WTC11 (cell line): ENCODE data around the gene CCDC93. TPM values are rescaled to one million over a fixed set of nuclear protein-coding genes. Genes with fewer than 3 reads are reported as not detected.

ENCODE experiments used
- ATAC-seq: fragments of 200-7000 bp; cut with Tn5 transposase; 2 replicates; pipeline ENCODE4 v1.10.0; 2021; ENCODE audit warnings: mild to moderate bottlenecking, moderate library complexity
- CTCF ChIA-PET: fragments of 300-600 bp; sonication (Branson Sonifier 250); formaldehyde crosslinking; loops from one replicate; lab custom pipeline; 2021; ENCODE audit warnings: antibody characterized with exemption; lab: Charles Lee
- POLR2A ChIA-PET: fragments of 350-600 bp; sonication (Branson Sonifier 250); formaldehyde crosslinking; loops from one replicate; lab custom pipeline; 2021; ENCODE audit warnings: antibody characterized with exemption; lab: Charles Lee
- DNase-seq: peaks from one replicate; pipeline ENCODE4 v3.0.0; 2021; ENCODE audit warnings: low spot score
- H3K27ac Mint-ChIP-seq: 2 replicates; pipeline ENCODE4 v1.8.0; 2021; ENCODE audit warnings: mixed read lengths
- H3K27me3 Mint-ChIP-seq: 2 replicates; pipeline ENCODE4 v1.8.0; 2021; ENCODE audit warnings: low read depth, mild to moderate bottlenecking, moderate library complexity, mixed read lengths
- H3K36me3 Mint-ChIP-seq: 2 replicates; pipeline ENCODE4 v1.8.0; 2021; ENCODE audit warnings: mixed read lengths
- H3K4me1 Mint-ChIP-seq: 2 replicates; pipeline ENCODE4 v1.8.0; 2022; ENCODE audit warnings: mixed read lengths
- H3K4me3 Mint-ChIP-seq: 2 replicates; pipeline ENCODE4 v1.8.0; 2021; ENCODE audit warnings: mild to moderate bottlenecking, moderate library complexity, mixed read lengths
- H3K9me3 Mint-ChIP-seq: 2 replicates; pipeline ENCODE4 v1.8.0; 2021; ENCODE audit warnings: mixed read lengths
- ATF1 ChIP-seq: sonication (generic); formaldehyde crosslinking; IDR thresholded peaks from 2 replicates; pipeline ENCODE4 v1.8.1; 2023; ENCODE audit warnings: mild to moderate bottlenecking, moderate library complexity, missing genetic modification reagents
- CREB1 ChIP-seq: sonication (generic); formaldehyde crosslinking; IDR thresholded peaks from 2 replicates; pipeline ENCODE4 v1.8.0; 2023; ENCODE audit warnings: mild to moderate bottlenecking, missing genetic modification reagents
- ESRRA ChIP-seq: sonication (generic); formaldehyde crosslinking; IDR thresholded peaks from 2 replicates; pipeline ENCODE4 v1.8.1; 2022; ENCODE audit warnings: mild to moderate bottlenecking, missing genetic modification reagents, borderline replicate concordance
- JAZF1 ChIP-seq: fragments of 250-450 bp; sonication (Bioruptor Pico); IDR thresholded peaks from 2 replicates; pipeline ENCODE4 v1.9.0; 2021; ENCODE audit warnings: moderate library complexity, mild to moderate bottlenecking, inconsistent platforms
- JUN ChIP-seq: sonication (generic); formaldehyde crosslinking; IDR thresholded peaks from 2 replicates; pipeline ENCODE4 v1.8.0; 2023; ENCODE audit warnings: mild to moderate bottlenecking, missing genetic modification reagents
- KAT7 ChIP-seq: sonication (generic); formaldehyde crosslinking; IDR thresholded peaks from 2 replicates; pipeline ENCODE4 v1.8.1; 2023; ENCODE audit warnings: missing genetic modification reagents, mild to moderate bottlenecking, borderline replicate concordance
- NFYB ChIP-seq: sonication (generic); formaldehyde crosslinking; conservative IDR thresholded peaks from 2 replicates; pipeline ENCODE4 v1.8.0; 2022; ENCODE audit warnings: low read depth, missing genetic modification reagents
- NR3C1 ChIP-seq: sonication (generic); formaldehyde crosslinking; conservative IDR thresholded peaks from 2 replicates; pipeline ENCODE4 v1.8.1; 2023; ENCODE audit warnings: low read depth, mild to moderate bottlenecking, missing genetic modification reagents
- OVOL2 ChIP-seq: fragments of 250-450 bp; sonication (Bioruptor Pico); IDR thresholded peaks from 2 replicates; pipeline ENCODE4 v1.9.0; 2021; ENCODE audit warnings: mild to moderate bottlenecking, borderline replicate concordance
- RORB ChIP-seq: fragments of 250-450 bp; sonication (Bioruptor Pico); IDR thresholded peaks from 2 replicates; pipeline ENCODE4 v1.9.0; 2021; ENCODE audit warnings: mild to moderate bottlenecking
- TCF7 ChIP-seq: sonication (generic); formaldehyde crosslinking; IDR thresholded peaks from 2 replicates; pipeline ENCODE4 v1.8.0; 2022; ENCODE audit warnings: mild to moderate bottlenecking, low read depth, missing genetic modification reagents, moderate library complexity
- TEAD1 ChIP-seq: sonication (generic); formaldehyde crosslinking; IDR thresholded peaks from 2 replicates; pipeline ENCODE4 v1.8.0; 2022; ENCODE audit warnings: mild to moderate bottlenecking, missing genetic modification reagents
- ZNF396 ChIP-seq: fragments of 250-450 bp; sonication (Bioruptor Pico); IDR thresholded peaks from 2 replicates; pipeline ENCODE4 v1.8.0; 2021; ENCODE audit warnings: mild to moderate bottlenecking, moderate library complexity, borderline replicate concordance
- ZNF671 ChIP-seq: fragments of 250-450 bp; sonication (Bioruptor Pico); IDR thresholded peaks from 2 replicates; pipeline ENCODE4 v1.8.0; 2021; ENCODE audit warnings: mild to moderate bottlenecking
- total RNA-seq: library from RNA; stranded (reverse); gene quantifications from 3 replicates; pipeline ENCODE4 v1.2.3, GENCODE V29; 2021
- TF ChIP-seq, protein P1 (sequence below): sonication (generic); formaldehyde crosslinking; IDR thresholded peaks from 2 replicates; pipeline ENCODE4 v1.8.1; 2023; ENCODE audit warnings: mild to moderate bottlenecking, moderate library complexity, missing genetic modification reagents
- TF ChIP-seq, protein P2 (sequence below): sonication (generic); formaldehyde crosslinking; IDR thresholded peaks from 2 replicates; pipeline ENCODE4 v1.8.0; 2022; ENCODE audit warnings: mild to moderate bottlenecking, missing genetic modification reagents
- TF ChIP-seq, protein P3 (sequence below): sonication (generic); formaldehyde crosslinking; IDR thresholded peaks from 2 replicates; pipeline ENCODE4 v1.8.0; 2022; ENCODE audit warnings: mild to moderate bottlenecking, missing genetic modification reagents
- TF ChIP-seq, protein P4 (sequence below): sonication (generic); formaldehyde crosslinking; IDR thresholded peaks from 2 replicates; pipeline ENCODE4 v1.8.0; 2022; ENCODE audit warnings: mild to moderate bottlenecking, missing genetic modification reagents
- TF ChIP-seq, protein P5 (sequence below): sonication (generic); formaldehyde crosslinking; IDR thresholded peaks from 2 replicates; pipeline ENCODE4 v1.8.1; 2022; ENCODE audit warnings: low read depth, missing genetic modification reagents, borderline replicate concordance
- TF ChIP-seq, protein P6 (sequence below): sonication (generic); formaldehyde crosslinking; IDR thresholded peaks from 2 replicates; pipeline ENCODE4 v1.8.1; 2023; ENCODE audit warnings: mild to moderate bottlenecking, missing genetic modification reagents

CCDC93 gene
- total RNA-seq, 1 experiment from 2014 or later = 16.9 TPM

DNA sequence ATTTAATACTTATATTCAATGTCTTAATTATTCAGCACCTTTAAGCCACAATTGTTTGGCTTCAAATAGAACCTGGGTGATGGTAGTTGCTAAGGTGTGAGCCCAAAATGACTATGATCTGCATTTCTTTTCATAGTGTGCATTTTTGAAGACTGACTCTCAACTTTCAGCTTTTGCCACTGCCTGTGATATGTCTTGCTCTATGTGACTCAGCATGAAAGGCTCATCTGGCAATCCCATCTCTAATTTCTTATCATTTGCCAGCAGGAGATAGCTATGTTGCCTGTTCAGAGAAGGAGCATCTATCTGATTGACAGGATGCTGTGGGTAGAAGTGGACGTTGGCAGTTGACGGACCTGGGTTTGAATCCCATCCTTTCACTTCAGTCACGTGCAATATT lies 34.5 kb upstream of the CCDC93 start (continued):
- TF ChIP-seq, protein P1, sequence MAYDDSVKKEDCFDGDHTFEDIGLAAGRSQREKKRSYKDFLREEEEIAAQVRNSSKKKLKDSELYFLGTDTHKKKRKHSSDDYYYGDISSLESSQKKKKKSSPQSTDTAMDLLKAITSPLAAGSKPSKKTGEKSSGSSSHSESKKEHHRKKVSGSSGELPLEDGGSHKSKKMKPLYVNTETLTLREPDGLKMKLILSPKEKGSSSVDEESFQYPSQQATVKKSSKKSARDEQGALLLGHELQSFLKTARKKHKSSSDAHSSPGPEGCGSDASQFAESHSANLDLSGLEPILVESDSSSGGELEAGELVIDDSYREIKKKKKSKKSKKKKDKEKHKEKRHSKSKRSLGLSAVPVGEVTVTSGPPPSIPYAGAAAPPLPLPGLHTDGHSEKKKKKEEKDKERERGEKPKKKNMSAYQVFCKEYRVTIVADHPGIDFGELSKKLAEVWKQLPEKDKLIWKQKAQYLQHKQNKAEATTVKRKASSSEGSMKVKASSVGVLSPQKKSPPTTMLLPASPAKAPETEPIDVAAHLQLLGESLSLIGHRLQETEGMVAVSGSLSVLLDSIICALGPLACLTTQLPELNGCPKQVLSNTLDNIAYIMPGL (CRISPR knock-in tag) = no peak
- TF ChIP-seq OVOL2 (no peak), ZNF671 (CRISPR knock-in tag) (no peak), RORB (CRISPR knock-in tag) (no peak)
- TF ChIP-seq, protein P2, sequence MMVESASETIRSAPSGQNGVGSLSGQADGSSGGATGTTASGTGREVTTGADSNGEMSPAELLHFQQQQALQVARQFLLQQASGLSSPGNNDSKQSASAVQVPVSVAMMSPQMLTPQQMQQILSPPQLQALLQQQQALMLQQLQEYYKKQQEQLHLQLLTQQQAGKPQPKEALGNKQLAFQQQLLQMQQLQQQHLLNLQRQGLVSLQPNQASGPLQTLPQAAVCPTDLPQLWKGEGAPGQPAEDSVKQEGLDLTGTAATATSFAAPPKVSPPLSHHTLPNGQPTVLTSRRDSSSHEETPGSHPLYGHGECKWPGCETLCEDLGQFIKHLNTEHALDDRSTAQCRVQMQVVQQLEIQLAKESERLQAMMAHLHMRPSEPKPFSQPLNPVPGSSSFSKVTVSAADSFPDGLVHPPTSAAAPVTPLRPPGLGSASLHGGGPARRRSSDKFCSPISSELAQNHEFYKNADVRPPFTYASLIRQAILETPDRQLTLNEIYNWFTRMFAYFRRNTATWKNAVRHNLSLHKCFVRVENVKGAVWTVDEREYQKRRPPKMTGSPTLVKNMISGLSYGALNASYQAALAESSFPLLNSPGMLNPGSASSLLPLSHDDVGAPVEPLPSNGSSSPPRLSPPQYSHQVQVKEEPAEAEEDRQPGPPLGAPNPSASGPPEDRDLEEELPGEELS (CRISPR knock-in tag) = no peak
- TF ChIP-seq, protein P3, sequence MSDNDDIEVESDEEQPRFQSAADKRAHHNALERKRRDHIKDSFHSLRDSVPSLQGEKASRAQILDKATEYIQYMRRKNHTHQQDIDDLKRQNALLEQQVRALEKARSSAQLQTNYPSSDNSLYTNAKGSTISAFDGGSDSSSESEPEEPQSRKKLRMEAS (CRISPR knock-in tag) = no peak
- TF ChIP-seq, protein P4, sequence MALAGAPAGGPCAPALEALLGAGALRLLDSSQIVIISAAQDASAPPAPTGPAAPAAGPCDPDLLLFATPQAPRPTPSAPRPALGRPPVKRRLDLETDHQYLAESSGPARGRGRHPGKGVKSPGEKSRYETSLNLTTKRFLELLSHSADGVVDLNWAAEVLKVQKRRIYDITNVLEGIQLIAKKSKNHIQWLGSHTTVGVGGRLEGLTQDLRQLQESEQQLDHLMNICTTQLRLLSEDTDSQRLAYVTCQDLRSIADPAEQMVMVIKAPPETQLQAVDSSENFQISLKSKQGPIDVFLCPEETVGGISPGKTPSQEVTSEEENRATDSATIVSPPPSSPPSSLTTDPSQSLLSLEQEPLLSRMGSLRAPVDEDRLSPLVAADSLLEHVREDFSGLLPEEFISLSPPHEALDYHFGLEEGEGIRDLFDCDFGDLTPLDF (CRISPR knock-in tag) = no peak

DNA sequence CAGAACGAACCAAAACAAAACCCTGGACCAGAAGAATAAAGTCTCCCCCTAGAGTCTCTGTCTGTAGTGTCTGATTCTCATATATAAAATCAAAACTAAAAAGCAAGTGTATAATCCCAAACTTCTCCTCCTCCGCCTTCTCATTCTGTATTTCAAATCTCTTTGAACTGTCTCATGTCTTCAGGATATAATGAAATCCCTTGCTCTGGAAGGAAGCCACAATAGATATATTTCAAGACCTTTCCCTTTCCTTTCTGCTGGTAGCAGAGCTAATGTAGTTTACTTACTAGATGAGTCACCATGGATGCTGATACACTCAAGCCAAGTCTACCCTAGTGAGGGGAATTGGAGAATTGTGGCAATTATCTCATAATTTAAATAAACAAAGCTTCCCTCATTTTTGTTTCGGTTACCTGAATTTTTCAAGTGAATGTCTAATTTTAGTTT lies 33.5 kb upstream of the CCDC93 start:
- CTCF ChIA-PET = interaction anchor here (0.6 to 2.8 kb wide), 34 partner anchors 8 to 834 kb away, joined by 3 to 38 read pairs (median 4); partner anchors contain the start of gene INSIG2
- ATAC-seq = no peak
- Mint-ChIP-seq H3K9me3 (no peaks in the 10 kb centered on the region), H3K36me3 (no peaks in the 10 kb centered on the region), H3K27me3 (peaks cover 5% of the 10 kb centered on the region; the same call in 1 of the 2 replicates)
- DNase-seq = no peak
- TF ChIP-seq TEAD1 (CRISPR knock-in tag) (no peak), NFYB (no peak), TCF7 (CRISPR knock-in tag) (no peak), ATF1 (CRISPR knock-in tag) (no peak), ZNF396 (CRISPR knock-in tag) (no peak), NR3C1 (CRISPR knock-in tag) (no peak), KAT7 (CRISPR knock-in tag) (no peak), JAZF1 (CRISPR knock-in tag) (no peak), JUN (CRISPR knock-in tag) (no peak), CREB1 (CRISPR knock-in tag) (no peak), ESRRA (no peak)
- TF ChIP-seq, protein P1 (CRISPR knock-in tag) = no peak
- TF ChIP-seq, protein P3 (CRISPR knock-in tag) = no peak
- TF ChIP-seq, protein P5, sequence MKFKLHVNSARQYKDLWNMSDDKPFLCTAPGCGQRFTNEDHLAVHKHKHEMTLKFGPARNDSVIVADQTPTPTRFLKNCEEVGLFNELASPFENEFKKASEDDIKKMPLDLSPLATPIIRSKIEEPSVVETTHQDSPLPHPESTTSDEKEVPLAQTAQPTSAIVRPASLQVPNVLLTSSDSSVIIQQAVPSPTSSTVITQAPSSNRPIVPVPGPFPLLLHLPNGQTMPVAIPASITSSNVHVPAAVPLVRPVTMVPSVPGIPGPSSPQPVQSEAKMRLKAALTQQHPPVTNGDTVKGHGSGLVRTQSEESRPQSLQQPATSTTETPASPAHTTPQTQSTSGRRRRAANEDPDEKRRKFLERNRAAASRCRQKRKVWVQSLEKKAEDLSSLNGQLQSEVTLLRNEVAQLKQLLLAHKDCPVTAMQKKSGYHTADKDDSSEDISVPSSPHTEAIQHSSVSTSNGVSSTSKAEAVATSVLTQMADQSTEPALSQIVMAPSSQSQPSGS (CRISPR knock-in tag) = no peak
- TF ChIP-seq, protein P6, sequence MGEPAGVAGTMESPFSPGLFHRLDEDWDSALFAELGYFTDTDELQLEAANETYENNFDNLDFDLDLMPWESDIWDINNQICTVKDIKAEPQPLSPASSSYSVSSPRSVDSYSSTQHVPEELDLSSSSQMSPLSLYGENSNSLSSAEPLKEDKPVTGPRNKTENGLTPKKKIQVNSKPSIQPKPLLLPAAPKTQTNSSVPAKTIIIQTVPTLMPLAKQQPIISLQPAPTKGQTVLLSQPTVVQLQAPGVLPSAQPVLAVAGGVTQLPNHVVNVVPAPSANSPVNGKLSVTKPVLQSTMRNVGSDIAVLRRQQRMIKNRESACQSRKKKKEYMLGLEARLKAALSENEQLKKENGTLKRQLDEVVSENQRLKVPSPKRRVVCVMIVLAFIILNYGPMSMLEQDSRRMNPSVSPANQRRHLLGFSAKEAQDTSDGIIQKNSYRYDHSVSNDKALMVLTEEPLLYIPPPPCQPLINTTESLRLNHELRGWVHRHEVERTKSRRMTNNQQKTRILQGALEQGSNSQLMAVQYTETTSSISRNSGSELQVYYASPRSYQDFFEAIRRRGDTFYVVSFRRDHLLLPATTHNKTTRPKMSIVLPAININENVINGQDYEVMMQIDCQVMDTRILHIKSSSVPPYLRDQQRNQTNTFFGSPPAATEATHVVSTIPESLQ (CRISPR knock-in tag) = no peak
- TF ChIP-seq, all 79 proteins: peak for 0
- Mint-ChIP-seq H3K4me3 (no peak overlapping the region), H3K27ac (no peak overlapping the region), H3K4me1 (peaks cover 10% of the 10 kb centered on the region)
- POLR2A ChIA-PET = no interaction called here
